ENCODE measurements around the gene SHMT1.

GRCh38 chr17:18326572-18326971 lies 36.8 kb downstream of the SHMT1 start:
- TF ChIP-seq CTCF (IDR thresholded peaks at IDR 0.05) (no peak), EP300 (IDR thresholded peaks at IDR 0.05) (no peak)
